Activated T-cell treated with anti-CD3 and anti-CD28 coated beads for 4 hours (primary cell): ENCODE data around the gene PTX4.

Experiments
- DNase-seq: peaks from one replicate; pipeline ENCODE4 v3.0.0-alpha.2; 2020

The PTX4 gene

GRCh38 chr16:1458336-1458976 is 30.3 kb downstream of the PTX4 start:
- DNase-seq: no peak

- DNase-seq: no peak
Measured at GRCh38 chr16:1457489-1458245, 31.1 kb downstream of the PTX4 start.

- no peak for DNase-seq
Measured at GRCh38 chr16:1456951-1457350, 31.8 kb downstream of the PTX4 start.

- DNase-seq: no peak
Measured at GRCh38 chr16:1455190-1456171, 33.3 kb downstream of the PTX4 start.

GRCh38 chr16:1454561-1454960 is 34.2 kb downstream of the PTX4 start:
- DNase-seq: no peak

- no peak for DNase-seq
Measured at GRCh38 chr16:1453316-1453715, 35.4 kb downstream of the PTX4 start.

- DNase-seq: no peak
Measured at GRCh38 chr16:1452530-1452929, 36.2 kb downstream of the PTX4 start.

GRCh38 chr16:1451702-1452392 is 36.9 kb downstream of the PTX4 start:
- DNase-seq: no peak

- no peak for DNase-seq
Measured at GRCh38 chr16:1450841-1451240, 37.9 kb downstream of the PTX4 start.

GRCh38 chr16:1450218-1450617 is 38.5 kb downstream of the PTX4 start:
- DNase-seq: no peak

- no peak for DNase-seq
Measured at GRCh38 chr16:1449201-1449788, 39.4 kb downstream of the PTX4 start.

- DNase-seq: no peak
Measured at GRCh38 chr16:1448536-1449116, 40.1 kb downstream of the PTX4 start.

- DNase-seq: no peak
Measured at GRCh38 chr16:1447965-1448364, 40.8 kb downstream of the PTX4 start.

GRCh38 chr16:1446296-1447080 is 42.3 kb downstream of the PTX4 start:
- DNase-seq: no peak

GRCh38 chr16:1445518-1446203 is 43.1 kb downstream of the PTX4 start:
- no peak for DNase-seq

- DNase-seq: no peak
Measured at GRCh38 chr16:1444730-1445517, 43.8 kb downstream of the PTX4 start.

- DNase-seq: no peak
Measured at GRCh38 chr16:1443980-1444729, 44.6 kb downstream of the PTX4 start, which contains the start of gene CCDC154. TSS of gene CCDC154 (minus strand) at chr16:1444556. CDS start at chr16:1444322, 234 bp downstream.

- DNase-seq: no peak
Measured at GRCh38 chr16:1443403-1443973, 45.3 kb downstream of the PTX4 start.
